ENCODE results near the gene PNMA6F. TPM values are rescaled to one million over a fixed set of nuclear protein-coding genes. Genes with fewer than 3 reads are reported as not detected.

Gene PNMA6F
- polyA plus RNA-seq, 1 of the 3 experiments (the other 2 are of a cell fraction): not detected

GRCh38 chrX:153312842-153313241 is 8.7 kb downstream of the PNMA6F start:
- H4K20me1 ChIP-seq (ENCODE audit: insufficient read depth): no peaks in the 10 kb centered on the region
- ChIA-PET CTCF (no interaction called here), POLR2A (no interaction called here)
- no peaks in the 10 kb centered on the region for H3K9me3 ChIP-seq
- no peaks in the 10 kb centered on the region for H3K36me3 ChIP-seq (replicated peaks in 1 of 2; ENCODE audit: control insufficient read depth in 1 of 2, insufficient read depth in 2 of 2, low read length in 1 of 2)
- no peak overlapping the region for H3K4me3 ChIP-seq (ENCODE audit: low read depth in 2 of 2, low read length in 1 of 2)
- H3K79me2 ChIP-seq (ENCODE audit: insufficient read depth): no peaks in the 10 kb centered on the region
- TF ChIP-seq YY1 (IDR thresholded peaks at IDR 0.05; ENCODE audit: low read depth) (no peak), EP300 (IDR thresholded peaks at IDR 0.05; ENCODE audit: borderline replicate concordance in 1 of 2, low read depth in 1 of 2, low read length in 1 of 2) (no peak)
- H3K27ac ChIP-seq (ENCODE audit: low read depth in 2 of 2, low read length in 1 of 2): no peak overlapping the region
- DNase-seq: no peak
- H3F3A ChIP-seq (replicated peaks; ENCODE audit: insufficient read depth): no peaks in the 10 kb centered on the region
- H3K9ac ChIP-seq: no peak overlapping the region
- H3K9me2 ChIP-seq: no peaks in the 10 kb centered on the region
- H3K4me1 ChIP-seq (ENCODE audit: control insufficient read depth in 1 of 2, insufficient read depth in 2 of 2, low read depth in 1 of 2, low read length in 1 of 2): no peaks in the 10 kb centered on the region
- H3K4me2 ChIP-seq: no peak overlapping the region
- H3K27me3 ChIP-seq (ENCODE audit: insufficient read depth): peaks cover 25% of the 10 kb centered on the region
- WGBS (ENCODE audit: low lambda C conversion rate): 0% methylated on average over 1 of the region's 1 CpG
- H2AFZ ChIP-seq (ENCODE audit: low read depth): no peak overlapping the region

GRCh38 chrX:153312041-153312440 is 9.5 kb downstream of the PNMA6F start:
- H3K4me3 ChIP-seq (ENCODE audit: low read depth in 2 of 2, low read length in 1 of 2): no peak overlapping the region
- H3K9ac ChIP-seq: no peak overlapping the region
- no peaks in the 10 kb centered on the region for H3K79me2 ChIP-seq (ENCODE audit: insufficient read depth)
- no peaks in the 10 kb centered on the region for H3K4me1 ChIP-seq (ENCODE audit: control insufficient read depth in 1 of 2, insufficient read depth in 2 of 2, low read depth in 1 of 2, low read length in 1 of 2)
- no peaks in the 10 kb centered on the region for H3K36me3 ChIP-seq (replicated peaks in 1 of 2; ENCODE audit: control insufficient read depth in 1 of 2, insufficient read depth in 2 of 2, low read length in 1 of 2)
- TF ChIP-seq TEAD4 (IDR thresholded peaks at IDR 0.05; ENCODE audit: borderline replicate concordance, insufficient read depth) (no peak), CHD2 (IDR thresholded peaks at IDR 0.05; ENCODE audit: low read length, partially characterized antibody) (no peak), ELF1 (IDR thresholded peaks at IDR 0.05) (no peak), RAD21 (IDR thresholded peaks at IDR 0.05; ENCODE audit: low read length) (no peak), EP300 (IDR thresholded peaks at IDR 0.05; ENCODE audit: borderline replicate concordance in 1 of 2, low read depth in 1 of 2, low read length in 1 of 2) (no peak), GATA2 (CRISPR knock-in tag; IDR thresholded peaks at IDR 0.05) (no peak), EZH2phosphoT487 (IDR thresholded peaks at IDR 0.05; ENCODE audit: borderline replicate concordance, low read depth) (no peak), USF2 (IDR thresholded peaks at IDR 0.05; ENCODE audit: borderline replicate concordance, low read depth, low read length) (no peak), NFIC (IDR thresholded peaks at IDR 0.05; ENCODE audit: borderline replicate concordance) (no peak), IRF3 (IDR thresholded peaks at IDR 0.05; ENCODE audit: low read depth, low read length) (no peak), SIN3A (IDR thresholded peaks at IDR 0.05; ENCODE audit: borderline replicate concordance, low read depth, low read length) (no peak), ZBTB33 (IDR thresholded peaks at IDR 0.05; ENCODE audit: borderline replicate concordance, low read depth) (no peak)
- DNase-seq: no peak
- H3K27me3 ChIP-seq (ENCODE audit: insufficient read depth): peaks cover 25% of the 10 kb centered on the region
- H3K27ac ChIP-seq (ENCODE audit: low read depth in 2 of 2, low read length in 1 of 2): no peak overlapping the region
- ChIA-PET POLR2A (no interaction called here), CTCF (no interaction called here)
- no peaks in the 10 kb centered on the region for H3F3A ChIP-seq (replicated peaks; ENCODE audit: insufficient read depth)
- no peaks in the 10 kb centered on the region for H3K9me2 ChIP-seq
- no peaks in the 10 kb centered on the region for H3K9me3 ChIP-seq
- WGBS (ENCODE audit: low lambda C conversion rate): 13% methylated on average over 3 of the region's 5 CpGs
- H3K4me2 ChIP-seq: no peak overlapping the region
- H2AFZ ChIP-seq (ENCODE audit: low read depth): no peak overlapping the region
- H4K20me1 ChIP-seq (ENCODE audit: insufficient read depth): no peaks in the 10 kb centered on the region
